Measurements from ENCODE around the gene ITIH4.

DNA sequence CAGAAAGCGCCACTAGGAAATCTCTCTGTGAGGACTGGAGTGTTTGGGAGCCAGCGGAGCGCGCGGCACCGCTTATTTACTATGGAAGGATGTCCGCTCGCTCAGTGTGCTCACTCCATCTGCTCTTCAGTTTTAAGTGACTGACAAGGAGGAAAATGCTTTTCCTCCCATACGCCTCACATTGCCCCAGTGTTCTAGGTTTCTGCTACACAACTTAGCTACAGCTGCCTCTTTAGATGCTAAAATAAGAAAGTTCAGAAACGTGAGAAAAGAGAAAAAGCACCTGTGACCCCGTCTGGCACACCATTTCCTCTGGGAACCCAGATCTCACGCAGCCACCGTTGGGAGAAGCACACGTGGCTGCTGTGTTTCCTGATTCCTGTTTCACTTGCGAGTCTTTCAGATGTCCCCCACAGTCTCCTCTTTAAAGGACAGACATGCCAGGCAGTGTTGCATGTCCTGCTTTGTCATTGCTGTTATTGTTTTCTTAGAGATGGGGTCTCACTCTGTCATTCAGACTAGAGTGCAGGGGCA lies 16.0 kb upstream of the ITIH4 start:
- TF ChIP-seq EGR1 (IDR thresholded peaks at IDR 0.05) (no peak), YY1 (IDR thresholded peaks at IDR 0.05; ENCODE audit: low read depth) (no peak), TAF1 (IDR thresholded peaks at IDR 0.05; ENCODE audit: low read depth) (no peak), EP300 (IDR thresholded peaks at IDR 0.05; ENCODE audit: borderline replicate concordance) (no peak), ZBTB7A (IDR thresholded peaks at IDR 0.05; ENCODE audit: low read depth) (no peak), CEBPB (IDR thresholded peaks at IDR 0.05) (no peak)
- TF ChIP-seq, protein P1, sequence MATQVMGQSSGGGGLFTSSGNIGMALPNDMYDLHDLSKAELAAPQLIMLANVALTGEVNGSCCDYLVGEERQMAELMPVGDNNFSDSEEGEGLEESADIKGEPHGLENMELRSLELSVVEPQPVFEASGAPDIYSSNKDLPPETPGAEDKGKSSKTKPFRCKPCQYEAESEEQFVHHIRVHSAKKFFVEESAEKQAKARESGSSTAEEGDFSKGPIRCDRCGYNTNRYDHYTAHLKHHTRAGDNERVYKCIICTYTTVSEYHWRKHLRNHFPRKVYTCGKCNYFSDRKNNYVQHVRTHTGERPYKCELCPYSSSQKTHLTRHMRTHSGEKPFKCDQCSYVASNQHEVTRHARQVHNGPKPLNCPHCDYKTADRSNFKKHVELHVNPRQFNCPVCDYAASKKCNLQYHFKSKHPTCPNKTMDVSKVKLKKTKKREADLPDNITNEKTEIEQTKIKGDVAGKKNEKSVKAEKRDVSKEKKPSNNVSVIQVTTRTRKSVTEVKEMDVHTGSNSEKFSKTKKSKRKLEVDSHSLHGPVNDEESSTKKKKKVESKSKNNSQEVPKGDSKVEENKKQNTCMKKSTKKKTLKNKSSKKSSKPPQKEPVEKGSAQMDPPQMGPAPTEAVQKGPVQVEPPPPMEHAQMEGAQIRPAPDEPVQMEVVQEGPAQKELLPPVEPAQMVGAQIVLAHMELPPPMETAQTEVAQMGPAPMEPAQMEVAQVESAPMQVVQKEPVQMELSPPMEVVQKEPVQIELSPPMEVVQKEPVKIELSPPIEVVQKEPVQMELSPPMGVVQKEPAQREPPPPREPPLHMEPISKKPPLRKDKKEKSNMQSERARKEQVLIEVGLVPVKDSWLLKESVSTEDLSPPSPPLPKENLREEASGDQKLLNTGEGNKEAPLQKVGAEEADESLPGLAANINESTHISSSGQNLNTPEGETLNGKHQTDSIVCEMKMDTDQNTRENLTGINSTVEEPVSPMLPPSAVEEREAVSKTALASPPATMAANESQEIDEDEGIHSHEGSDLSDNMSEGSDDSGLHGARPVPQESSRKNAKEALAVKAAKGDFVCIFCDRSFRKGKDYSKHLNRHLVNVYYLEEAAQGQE (IDR thresholded peaks at IDR 0.05; ENCODE audit: low read depth): no peak
- TF ChIP-seq, protein P2, sequence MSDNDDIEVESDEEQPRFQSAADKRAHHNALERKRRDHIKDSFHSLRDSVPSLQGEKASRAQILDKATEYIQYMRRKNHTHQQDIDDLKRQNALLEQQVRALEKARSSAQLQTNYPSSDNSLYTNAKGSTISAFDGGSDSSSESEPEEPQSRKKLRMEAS (IDR thresholded peaks at IDR 0.05): no peak

Measured in Ishikawa (cell line).